ENCODE data around the gene DNAH11. TPM values are rescaled to one million over a fixed set of nuclear protein-coding genes. Genes with fewer than 3 reads are reported as not detected.
"Not testable (repeated sequence)": the region's sequence is repeated elsewhere in the genome, so short reads cannot be mapped to it uniquely, and the experiment has no call there.

The DNAH11 gene
- total RNA-seq, 1 donor from 2014 or later, result 6.1 TPM

GRCh38 chr7:21533646-21534045 is 9.2 kb upstream of the DNAH11 start:
- H3K4me3 Mint-ChIP-seq; H3K36me3 Mint-ChIP-seq (ENCODE audit: low read depth); H3K9me3 Mint-ChIP-seq; H3K4me1 Mint-ChIP-seq; H3K27ac Mint-ChIP-seq; DNase-seq; intact Hi-C loops (cut with micrococcal nuclease): not testable (repeated sequence)
- H3K27me3 Mint-ChIP-seq, result peaks cover 42% of the 10 kb centered on the region

- intact Hi-C loops (cut with micrococcal nuclease); H3K36me3 Mint-ChIP-seq (ENCODE audit: low read depth); H3K27ac Mint-ChIP-seq; DNase-seq; H3K4me1 Mint-ChIP-seq; H3K4me3 Mint-ChIP-seq: not testable (repeated sequence)
- H3K9me3 Mint-ChIP-seq, result peaks cover 16% of the 10 kb centered on the region
- peaks cover 38% of the 10 kb centered on the region for H3K27me3 Mint-ChIP-seq
Observed at GRCh38 chr7:21536445-21537118, 6.3 kb upstream of the DNAH11 start.

GRCh38 chr7:21538936-21539495 is 3.8 kb upstream of the DNAH11 start:
- H3K4me1 Mint-ChIP-seq, result peaks cover 11% of the 10 kb centered on the region
- intact Hi-C loops (cut with micrococcal nuclease), result no loop called here
- H3K27ac Mint-ChIP-seq, result no peak overlapping the region
- H3K27me3 Mint-ChIP-seq, result peaks cover 32% of the 10 kb centered on the region
- no peak overlapping the region for H3K4me3 Mint-ChIP-seq
- H3K36me3 Mint-ChIP-seq (ENCODE audit: low read depth), result peaks cover under 1% of the 10 kb centered on the region
- peaks cover 8% of the 10 kb centered on the region for H3K9me3 Mint-ChIP-seq
- no peak for DNase-seq

- peak; percentile 73 for DNase-seq
- Mint-ChIP-seq H3K36me3 (ENCODE audit: low read depth) (peaks cover 7% of the 10 kb centered on the region), H3K27ac (peak overlapping the region; percentile 39), H3K4me3 (peak overlapping the region; percentile 81), H3K27me3 (peaks cover 43% of the 10 kb centered on the region), H3K4me1 (peaks cover 16% of the 10 kb centered on the region), H3K9me3 (peaks cover 8% of the 10 kb centered on the region)
- intact Hi-C loops (cut with micrococcal nuclease), result loop anchor here (5.0 to 10.0 kb wide), 3 partner anchors 116 to 394 kb away; partner anchors contain the start of gene SP4
Observed at GRCh38 chr7:21543528-21544302, 876 bp downstream of the DNAH11 start.

- Mint-ChIP-seq H3K27me3 (peaks cover 43% of the 10 kb centered on the region), H3K27ac (peak overlapping the region; percentile 39), H3K4me3 (peak overlapping the region; percentile 81), H3K9me3 (peaks cover 8% of the 10 kb centered on the region), H3K4me1 (peaks cover 12% of the 10 kb centered on the region), H3K36me3 (ENCODE audit: low read depth) (peaks cover 7% of the 10 kb centered on the region)
- intact Hi-C loops (cut with micrococcal nuclease), result loop anchor here (5.0 to 10.0 kb wide), 3 partner anchors 117 to 393 kb away; partner anchors contain the start of gene SP4
- DNase-seq, result no peak
Observed at GRCh38 chr7:21544303-21544656, 1.4 kb downstream of the DNAH11 start.

- Mint-ChIP-seq H3K27me3 (peaks cover 41% of the 10 kb centered on the region), H3K27ac (no peak overlapping the region)
Observed at GRCh38 chr7:21544715-21545114, 1.9 kb downstream of the DNAH11 start.

GRCh38 chr7:21547501-21547900 is 4.7 kb downstream of the DNAH11 start:
- Mint-ChIP-seq H3K27ac (no peak overlapping the region), H3K36me3 (ENCODE audit: low read depth) (peaks cover 7% of the 10 kb centered on the region), H3K9me3 (no peaks in the 10 kb centered on the region), H3K27me3 (peaks cover 21% of the 10 kb centered on the region), H3K4me1 (peaks cover 9% of the 10 kb centered on the region), H3K4me3 (no peak overlapping the region)
- no peak for DNase-seq
- intact Hi-C loops (cut with micrococcal nuclease), result loop anchor here (10.0 kb wide), 1 partner anchor 217 kb away; no protein-coding TSS in a partner anchor

More at GRCh38 chr7:21544715-21545114, 1.9 kb downstream of the DNAH11 start:
- Mint-ChIP-seq H3K4me1 (peaks cover 11% of the 10 kb centered on the region), H3K4me3 (no peak overlapping the region), H3K9me3 (peaks cover 6% of the 10 kb centered on the region), H3K36me3 (ENCODE audit: low read depth) (peaks cover 7% of the 10 kb centered on the region)
- intact Hi-C loops (cut with micrococcal nuclease), result loop anchor here (5.0 to 10.0 kb wide), 3 partner anchors 117 to 393 kb away; partner anchors contain the start of gene SP4
- DNase-seq, result no peak

GRCh38 chr7:21548491-21548890 is 5.7 kb downstream of the DNAH11 start:
- Mint-ChIP-seq H3K36me3 (ENCODE audit: low read depth) (peaks cover 8% of the 10 kb centered on the region), H3K27me3 (peaks cover 20% of the 10 kb centered on the region), H3K9me3 (no peaks in the 10 kb centered on the region), H3K4me1 (peaks cover 6% of the 10 kb centered on the region), H3K4me3 (no peak overlapping the region), H3K27ac (no peak overlapping the region)
- intact Hi-C loops (cut with micrococcal nuclease), result loop anchor here (10.0 kb wide), 1 partner anchor 216 kb away; no protein-coding TSS in a partner anchor
- DNase-seq, result no peak

GRCh38 chr7:21550076-21550475 is 7.2 kb downstream of the DNAH11 start:
- no peak for DNase-seq
- Mint-ChIP-seq H3K4me1 (peaks cover 2% of the 10 kb centered on the region), H3K36me3 (ENCODE audit: low read depth) (peaks cover 6% of the 10 kb centered on the region), H3K27me3 (peaks cover 12% of the 10 kb centered on the region), H3K9me3 (no peaks in the 10 kb centered on the region), H3K27ac (no peak overlapping the region), H3K4me3 (no peak overlapping the region)
- intact Hi-C loops (cut with micrococcal nuclease), result no loop called here

GRCh38 chr7:21550821-21551531 is 8.1 kb downstream of the DNAH11 start:
- no peaks in the 10 kb centered on the region for H3K9me3 Mint-ChIP-seq
- no peak overlapping the region for H3K27ac Mint-ChIP-seq
- peaks cover 4% of the 10 kb centered on the region for H3K27me3 Mint-ChIP-seq
- no peaks in the 10 kb centered on the region for H3K4me1 Mint-ChIP-seq
- intact Hi-C loops (cut with micrococcal nuclease), result no loop called here
- no peak for DNase-seq
- H3K36me3 Mint-ChIP-seq (ENCODE audit: low read depth), result peaks cover 8% of the 10 kb centered on the region
- no peak overlapping the region for H3K4me3 Mint-ChIP-seq

- intact Hi-C loops (cut with micrococcal nuclease), result no loop called here
- Mint-ChIP-seq H3K4me1 (no peaks in the 10 kb centered on the region), H3K4me3 (no peak overlapping the region), H3K27ac (no peak overlapping the region), H3K27me3 (no peaks in the 10 kb centered on the region), H3K36me3 (ENCODE audit: low read depth) (peaks cover 21% of the 10 kb centered on the region), H3K9me3 (no peaks in the 10 kb centered on the region)
- no peak for DNase-seq
Observed at GRCh38 chr7:21562385-21562784, 19.5 kb downstream of the DNAH11 start.

GRCh38 chr7:21565614-21566013 is 22.8 kb downstream of the DNAH11 start:
- Mint-ChIP-seq H3K9me3 (no peaks in the 10 kb centered on the region), H3K27me3 (peaks cover 5% of the 10 kb centered on the region), H3K4me3 (no peak overlapping the region), H3K4me1 (no peaks in the 10 kb centered on the region), H3K27ac (no peak overlapping the region), H3K36me3 (ENCODE audit: low read depth) (peaks cover 20% of the 10 kb centered on the region)
- no peak for DNase-seq
- intact Hi-C loops (cut with micrococcal nuclease), result no loop called here

GRCh38 chr7:21566094-21566493 is 23.3 kb downstream of the DNAH11 start:
- Mint-ChIP-seq H3K27me3 (peaks cover 5% of the 10 kb centered on the region), H3K27ac (no peak overlapping the region), H3K4me1 (no peaks in the 10 kb centered on the region), H3K4me3 (no peak overlapping the region), H3K36me3 (ENCODE audit: low read depth) (peaks cover 21% of the 10 kb centered on the region), H3K9me3 (no peaks in the 10 kb centered on the region)
- no peak for DNase-seq
- intact Hi-C loops (cut with micrococcal nuclease), result no loop called here

Data from activated CD4-positive, alpha-beta T cell treated with anti-CD3 and anti-CD28 coated beads, Interleukin-2, amount 10 ng/mL, durations not matched to agents 24 days and 14 days (primary cell).